Lower lobe of right lung (tissue), 2 donors: Measurements from ENCODE around the gene PLEKHA7. TPM values are rescaled to one million over a fixed set of nuclear protein-coding genes. Genes with fewer than 3 reads are reported as not detected.

Experiments used
- ATAC-seq, 2 donors: fragments of 200-7000 bp; cut with Tn5 transposase; one replicate each; pipeline ENCODE4 v1.9.1; 2020 to 2022; ENCODE audit warnings: mild to moderate bottlenecking in 2 of 2, moderate library complexity in 2 of 2
- DNase-seq: peaks from one replicate; pipeline ENCODE4 v3.0.0-alpha.2; 2020
- H3K27ac ChIP-seq: fragments of 200-600 bp; one replicate; pipeline ENCODE4 v1.8.0; 2022
- H3K27me3 ChIP-seq: fragments of 200-600 bp; one replicate; pipeline ENCODE4 v1.8.0; 2022; ENCODE audit warnings: low read depth
- H3K36me3 ChIP-seq: fragments of 200-600 bp; one replicate; pipeline ENCODE4 v1.8.0; 2022; ENCODE audit warnings: mild to moderate bottlenecking
- H3K4me1 ChIP-seq: fragments of 200-600 bp; one replicate; pipeline ENCODE4 v1.8.0; 2022
- H3K4me3 ChIP-seq: fragments of 200-600 bp; one replicate; pipeline ENCODE4 v1.8.0; 2022; ENCODE audit warnings: mild to moderate bottlenecking
- H3K9me3 ChIP-seq: fragments of 200-600 bp; one replicate; pipeline ENCODE4 v1.8.0; 2022
- CTCF ChIP-seq: fragments of 200-600 bp; IDR thresholded peaks from one replicate; pipeline ENCODE4 v1.8.0; 2022; ENCODE audit warnings: antibody characterized with exemption, mild to moderate bottlenecking
- intact Hi-C: fragments of 100-400 bp; cut with DNase I; formaldehyde crosslinking; loops from one replicate; pipeline ENCODE4 v1.11.0; 2022
- total RNA-seq: library from RNA; stranded (reverse); fragmentation: NEBNext Ultra II Directional; extraction: Animal tissue kit (Norgen Biotek cat#: 25700); gene quantifications from one replicate; pipeline ENCODE4 v1.2.1, GENCODE V29; 2021
- donor health status: DM: no; HTN: yes; CAD: no; lungs with severe emphysema.

The PLEKHA7 gene
- total RNA-seq, 1 donor from 2014 or later: 44.0 TPM

GRCh38 chr11:16789560-16790485 lies 224.4 kb downstream of the PLEKHA7 start:
- H3K27ac ChIP-seq: no peak overlapping the region
- no peak overlapping the region for H3K4me3 ChIP-seq
- H3K9me3 ChIP-seq: no peaks in the 10 kb centered on the region
- H3K36me3 ChIP-seq: peaks cover 17% of the 10 kb centered on the region
- no peak for DNase-seq
- H3K27me3 ChIP-seq: no peaks in the 10 kb centered on the region
- ATAC-seq: no peak
- peaks cover 63% of the 10 kb centered on the region for H3K4me1 ChIP-seq
- intact Hi-C loops: no loop called here
- TF ChIP-seq CTCF: no peak

GRCh38 chr11:16789063-16789420 lies 225.2 kb downstream of the PLEKHA7 start:
- peaks cover 63% of the 10 kb centered on the region for H3K4me1 ChIP-seq
- no peak overlapping the region for H3K4me3 ChIP-seq
- peaks cover 17% of the 10 kb centered on the region for H3K36me3 ChIP-seq
- DNase-seq (peak; percentile 55), ATAC-seq (peak; percentile 12 to 22)
- H3K27ac ChIP-seq: peak overlapping the region; percentile 49
- no peak for TF ChIP-seq CTCF
- no peaks in the 10 kb centered on the region for H3K27me3 ChIP-seq
- H3K9me3 ChIP-seq: no peaks in the 10 kb centered on the region
- intact Hi-C loops: no loop called here

GRCh38 chr11:16788141-16789062 lies 225.8 kb downstream of the PLEKHA7 start:
- Histone ChIP-seq H3K27ac (peak overlapping the region; percentile 49), H3K4me1 (peaks cover 60% of the 10 kb centered on the region), H3K36me3 (peaks cover 17% of the 10 kb centered on the region), H3K9me3 (no peaks in the 10 kb centered on the region), H3K27me3 (no peaks in the 10 kb centered on the region), H3K4me3 (no peak overlapping the region)
- peak; percentile 86 for DNase-seq
- intact Hi-C loops: no loop called here
- peak; percentile 99 for TF ChIP-seq CTCF
- peak; percentile 80 to 85 for ATAC-seq

GRCh38 chr11:16787035-16787742 lies 227.0 kb downstream of the PLEKHA7 start:
- no peaks in the 10 kb centered on the region for H3K27me3 ChIP-seq
- no peak for TF ChIP-seq CTCF
- DNase-seq (no peak), ATAC-seq (no peak)
- H3K9me3 ChIP-seq: no peaks in the 10 kb centered on the region
- intact Hi-C loops: no loop called here
- peaks cover 17% of the 10 kb centered on the region for H3K36me3 ChIP-seq
- H3K4me1 ChIP-seq: peaks cover 53% of the 10 kb centered on the region
- H3K4me3 ChIP-seq: no peak overlapping the region
- no peak overlapping the region for H3K27ac ChIP-seq

GRCh38 chr11:16786131-16786530 lies 228.1 kb downstream of the PLEKHA7 start:
- H3K36me3 ChIP-seq: peaks cover 17% of the 10 kb centered on the region
- no peak for TF ChIP-seq CTCF
- H3K9me3 ChIP-seq: no peaks in the 10 kb centered on the region
- DNase-seq (no peak), ATAC-seq (no peak)
- H3K4me3 ChIP-seq: no peak overlapping the region
- intact Hi-C loops: no loop called here
- no peak overlapping the region for H3K27ac ChIP-seq
- peaks cover 44% of the 10 kb centered on the region for H3K4me1 ChIP-seq
- no peaks in the 10 kb centered on the region for H3K27me3 ChIP-seq
